Brain microvascular endothelial cell (primary cell): ENCODE data around the gene SLC25A43.
"Not testable (repeated sequence)": the region's sequence is repeated elsewhere in the genome, so short reads cannot be mapped to it uniquely, and the experiment has no call there.

Experiments
- DNase-seq: peaks from one replicate; pipeline ENCODE4 v3.0.0-alpha.2; 2020
- H3K27ac ChIP-seq: fragments of 250-450 bp; sonication (Bioruptor Pico); 2 replicates; pipeline ENCODE4 v1.5.1; 2020; ENCODE audit warnings: mild to moderate bottlenecking, moderate library complexity
- H3K27me3 ChIP-seq: fragments of 250-450 bp; sonication (Bioruptor Pico); replicated peaks from 2 replicates; pipeline ENCODE4 v1.5.1; 2020; ENCODE audit warnings: mild to moderate bottlenecking
- H3K36me3 ChIP-seq: fragments of 250-450 bp; sonication (Bioruptor Pico); replicated peaks from 2 replicates; pipeline ENCODE4 v1.5.1; 2020; ENCODE audit warnings: mild to moderate bottlenecking
- H3K4me3 ChIP-seq: 2 replicates; pipeline ENCODE4 v1.5.1; 2011; ENCODE audit warnings: low read depth, mild to moderate bottlenecking, control low read depth, low read length, moderate library complexity
- CTCF ChIP-seq: IDR thresholded peaks from 2 replicates; pipeline ENCODE4 v1.5.1; 2011; ENCODE audit warnings: low read depth, mild to moderate bottlenecking, moderate library complexity, low read length, control low read depth, inconsistent platforms; ENCODE audit errors: missing control alignments
- in situ Hi-C: cut with HindIII; loops from 2 replicates; pipeline ENCODE4 v1.10.0; 2017; ENCODE audit warnings: low sequenced_read_pairs, low pct_ligation_motif_present

Gene SLC25A43

GRCh38 chrX:119398974-119399771, at the start of gene SLC25A43:
SLC25A43 (plus strand) TSS chrX:119399336; CDS start chrX:119399404, 68 bp downstream.
- no peaks in the 10 kb centered on the region for H3K36me3 ChIP-seq
- no peaks in the 10 kb centered on the region for H3K27me3 ChIP-seq
- peak within 1 kb of the TSS; percentile 62 for H3K4me3 ChIP-seq
- peak within 1 kb of the TSS; percentile 34 for H3K27ac ChIP-seq
- DNase-seq = no peak
- TF ChIP-seq CTCF = no peak
- in situ Hi-C loops = no loop called here

- in situ Hi-C loops = no loop called here
Measured at GRCh38 chrX:119359618-119360382, 39.3 kb upstream of the SLC25A43 start.

GRCh38 chrX:119361451-119361850, 37.7 kb upstream of the SLC25A43 start:
- in situ Hi-C loops, DNase-seq, H3K36me3 ChIP-seq, H3K27me3 ChIP-seq, H3K4me3 ChIP-seq, H3K27ac ChIP-seq: not testable (repeated sequence)

More at GRCh38 chrX:119359618-119360382, 39.3 kb upstream of the SLC25A43 start:
- TF ChIP-seq CTCF = no peak
- Histone ChIP-seq H3K4me3 (no peak overlapping the region), H3K27ac (no peak overlapping the region), H3K36me3 (no peaks in the 10 kb centered on the region), H3K27me3 (no peaks in the 10 kb centered on the region)
- no peak for DNase-seq

GRCh38 chrX:119362074-119362473, 37.1 kb upstream of the SLC25A43 start:
- DNase-seq, H3K27ac ChIP-seq, H3K36me3 ChIP-seq, H3K27me3 ChIP-seq, in situ Hi-C loops, H3K4me3 ChIP-seq: not testable (repeated sequence)

GRCh38 chrX:119363391-119363790, 35.7 kb upstream of the SLC25A43 start:
- Histone ChIP-seq H3K36me3 (no peaks in the 10 kb centered on the region), H3K4me3 (no peak overlapping the region), H3K27me3 (no peaks in the 10 kb centered on the region), H3K27ac (no peak overlapping the region)
- TF ChIP-seq CTCF = no peak
- in situ Hi-C loops = no loop called here
- DNase-seq = no peak

- in situ Hi-C loops, H3K4me3 ChIP-seq, H3K27me3 ChIP-seq, H3K36me3 ChIP-seq, H3K27ac ChIP-seq, DNase-seq: not testable (repeated sequence)
Measured at GRCh38 chrX:119371861-119372260, 27.3 kb upstream of the SLC25A43 start.

- in situ Hi-C loops = no loop called here
- no peak overlapping the region for H3K27ac ChIP-seq
- no peak for TF ChIP-seq CTCF
- peak; percentile 33 for DNase-seq
- no peaks in the 10 kb centered on the region for H3K27me3 ChIP-seq
- H3K4me3 ChIP-seq = no peak overlapping the region
- H3K36me3 ChIP-seq = no peaks in the 10 kb centered on the region
Measured at GRCh38 chrX:119374736-119375135, 24.4 kb upstream of the SLC25A43 start.
